ENCODE results near the gene HSPA12B. TPM values are rescaled to one million over a fixed set of nuclear protein-coding genes. Genes with fewer than 3 reads are reported as not detected.

Gene HSPA12B
- total RNA-seq, 1 donor from 2014 or later, result 28.0 TPM

- no peak for DNase-seq (ENCODE audit: low spot score)
Measured at GRCh38 chr20:3728354-3728753, 4.1 kb upstream of the HSPA12B start.

- DNase-seq (ENCODE audit: low spot score), result no peak
Measured at GRCh38 chr20:3728876-3729275, 3.6 kb upstream of the HSPA12B start.

- DNase-seq (ENCODE audit: low spot score), result no peak
Measured at GRCh38 chr20:3729378-3729777, 3.1 kb upstream of the HSPA12B start.

GRCh38 chr20:3729811-3730540 lies 2.5 kb upstream of the HSPA12B start:
- DNase-seq (ENCODE audit: low spot score), result no peak

GRCh38 chr20:3730803-3731672 lies 1.4 kb upstream of the HSPA12B start:
- DNase-seq (ENCODE audit: low spot score), result no peak

- DNase-seq (ENCODE audit: low spot score), result no peak
Measured at GRCh38 chr20:3731944-3732326, 550 bp upstream of the HSPA12B start.

GRCh38 chr20:3733119-3733995 lies 872 bp downstream of the HSPA12B start:
- no peak for DNase-seq (ENCODE audit: low spot score)

- no peak for DNase-seq (ENCODE audit: low spot score)
Measured at GRCh38 chr20:3734111-3734843, 1.8 kb downstream of the HSPA12B start.

GRCh38 chr20:3735768-3736167 lies 3.3 kb downstream of the HSPA12B start:
- no peak for DNase-seq (ENCODE audit: low spot score)

GRCh38 chr20:3738111-3739053 lies 5.9 kb downstream of the HSPA12B start:
- no peak for DNase-seq (ENCODE audit: low spot score)

GRCh38 chr20:3739054-3739925 lies 6.8 kb downstream of the HSPA12B start:
- DNase-seq (ENCODE audit: low spot score), result no peak

- DNase-seq (ENCODE audit: low spot score), result no peak
Measured at GRCh38 chr20:3739926-3740451, 7.5 kb downstream of the HSPA12B start.

GRCh38 chr20:3740615-3741301 lies 8.3 kb downstream of the HSPA12B start:
- no peak for DNase-seq (ENCODE audit: low spot score)

- no peak for DNase-seq (ENCODE audit: low spot score)
Measured at GRCh38 chr20:3741836-3742458, 9.5 kb downstream of the HSPA12B start.

GRCh38 chr20:3743251-3743650 lies 10.8 kb downstream of the HSPA12B start:
- no peak for DNase-seq (ENCODE audit: low spot score)

- no peak for DNase-seq (ENCODE audit: low spot score)
Measured at GRCh38 chr20:3744037-3744436, 11.6 kb downstream of the HSPA12B start.
